MM.1S (cell line): ENCODE measurements around the gene RAB38.

Source experiments
- DNase-seq: peaks from one replicate; pipeline ENCODE4 v3.0.0-alpha.2; 2015
- H2AFZ ChIP-seq: fragments of 300-600 bp; sonication (generic); 2 replicates; pipeline ENCODE4 v1.6.0; 2016; ENCODE audit warnings: antibody characterized with exemption, low read length
- H3F3A ChIP-seq: fragments of 300-600 bp; sonication (generic); 2 replicates; pipeline ENCODE4 v1.6.1; 2016; ENCODE audit warnings: mild to moderate bottlenecking, antibody characterized with exemption, low read length, moderate library complexity, mixed read lengths; ENCODE audit not compliant: insufficient read depth
- H3K27ac ChIP-seq: fragments of 300-600 bp; sonication (generic); 2 replicates; pipeline ENCODE4 v1.5.1; 2016; ENCODE audit warnings: mild to moderate bottlenecking, low read length
- H3K27me3 ChIP-seq: fragments of 300-600 bp; sonication (generic); replicated peaks from 2 replicates; pipeline ENCODE4 v1.6.0; 2016; ENCODE audit warnings: low read length; ENCODE audit not compliant: insufficient read depth
- H3K36me3 ChIP-seq: fragments of 300-600 bp; sonication (generic); replicated peaks from 2 replicates; pipeline ENCODE4 v1.6.1; 2016; ENCODE audit warnings: mild to moderate bottlenecking, low read length, mixed read lengths; ENCODE audit not compliant: insufficient read depth
- H3K4me1 ChIP-seq: fragments of 300-600 bp; sonication (generic); 2 replicates; pipeline ENCODE4 v1.6.1; 2016; ENCODE audit warnings: low read length, mixed read lengths
- H3K4me2 ChIP-seq: fragments of 300-600 bp; sonication (generic); 2 replicates; pipeline ENCODE4 v1.6.0; 2016; ENCODE audit warnings: low read depth, low read length
- H3K4me3 ChIP-seq: fragments of 300-600 bp; sonication (generic); 2 replicates; pipeline ENCODE4 v1.5.1; 2016; ENCODE audit warnings: low read length, mixed read lengths
- H3K79me2 ChIP-seq: fragments of 300-600 bp; sonication (generic); 2 replicates; pipeline ENCODE4 v1.6.1; 2016; ENCODE audit warnings: mixed run types, low read length, mixed read lengths
- H3K9ac ChIP-seq: fragments of 300-600 bp; sonication (generic); 2 replicates; pipeline ENCODE4 v1.6.1; 2016; ENCODE audit warnings: low read length, mixed read lengths
- H3K9me2 ChIP-seq: fragments of 300-600 bp; sonication (generic); replicated peaks from 2 replicates; pipeline ENCODE4 v1.6.1; 2016; ENCODE audit warnings: mild to moderate bottlenecking, low read length, mixed read lengths; ENCODE audit not compliant: insufficient read depth
- H3K9me3 ChIP-seq: fragments of 300-600 bp; sonication (generic); replicated peaks from 2 replicates; pipeline ENCODE4 v1.6.1; 2016; ENCODE audit warnings: mild to moderate bottlenecking, low read length, mixed read lengths; ENCODE audit not compliant: insufficient read depth
- H4K20me1 ChIP-seq: fragments of 300-600 bp; sonication (generic); 2 replicates; pipeline ENCODE4 v1.6.1; 2016; ENCODE audit warnings: mild to moderate bottlenecking, low read length, moderate library complexity, mixed read lengths; ENCODE audit not compliant: insufficient read depth
- EZH2 ChIP-seq: fragments of 300-600 bp; sonication (generic); optimal IDR thresholded peaks from 2 replicates; pipeline ENCODE3; 2017; ENCODE audit warnings: low read depth, mild to moderate bottlenecking, antibody characterized with exemption, low read length, mixed read lengths
- EZH2phosphoT487 ChIP-seq: fragments of 300-600 bp; sonication (generic); IDR thresholded peaks from 2 replicates; pipeline ENCODE4 v1.6.1; 2018; ENCODE audit warnings: antibody characterized with exemption, low read length
- TF ChIP-seq, protein P1 (sequence below): fragments of 300-600 bp; sonication (generic); IDR thresholded peaks from 2 replicates; pipeline ENCODE4 v1.5.1; 2016; ENCODE audit warnings: antibody characterized with exemption, low read length, mixed read lengths

Gene RAB38

GRCh38 chr11:88208745-88209144 lies 33.5 kb upstream of the RAB38 start:
- no peak for TF ChIP-seq EZH2
- TF ChIP-seq, protein P1, sequence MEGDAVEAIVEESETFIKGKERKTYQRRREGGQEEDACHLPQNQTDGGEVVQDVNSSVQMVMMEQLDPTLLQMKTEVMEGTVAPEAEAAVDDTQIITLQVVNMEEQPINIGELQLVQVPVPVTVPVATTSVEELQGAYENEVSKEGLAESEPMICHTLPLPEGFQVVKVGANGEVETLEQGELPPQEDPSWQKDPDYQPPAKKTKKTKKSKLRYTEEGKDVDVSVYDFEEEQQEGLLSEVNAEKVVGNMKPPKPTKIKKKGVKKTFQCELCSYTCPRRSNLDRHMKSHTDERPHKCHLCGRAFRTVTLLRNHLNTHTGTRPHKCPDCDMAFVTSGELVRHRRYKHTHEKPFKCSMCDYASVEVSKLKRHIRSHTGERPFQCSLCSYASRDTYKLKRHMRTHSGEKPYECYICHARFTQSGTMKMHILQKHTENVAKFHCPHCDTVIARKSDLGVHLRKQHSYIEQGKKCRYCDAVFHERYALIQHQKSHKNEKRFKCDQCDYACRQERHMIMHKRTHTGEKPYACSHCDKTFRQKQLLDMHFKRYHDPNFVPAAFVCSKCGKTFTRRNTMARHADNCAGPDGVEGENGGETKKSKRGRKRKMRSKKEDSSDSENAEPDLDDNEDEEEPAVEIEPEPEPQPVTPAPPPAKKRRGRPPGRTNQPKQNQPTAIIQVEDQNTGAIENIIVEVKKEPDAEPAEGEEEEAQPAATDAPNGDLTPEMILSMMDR = no peak
- TF ChIP-seq EZH2phosphoT487 = no peak
- no peaks in the 10 kb centered on the region for H4K20me1 ChIP-seq

DNA sequence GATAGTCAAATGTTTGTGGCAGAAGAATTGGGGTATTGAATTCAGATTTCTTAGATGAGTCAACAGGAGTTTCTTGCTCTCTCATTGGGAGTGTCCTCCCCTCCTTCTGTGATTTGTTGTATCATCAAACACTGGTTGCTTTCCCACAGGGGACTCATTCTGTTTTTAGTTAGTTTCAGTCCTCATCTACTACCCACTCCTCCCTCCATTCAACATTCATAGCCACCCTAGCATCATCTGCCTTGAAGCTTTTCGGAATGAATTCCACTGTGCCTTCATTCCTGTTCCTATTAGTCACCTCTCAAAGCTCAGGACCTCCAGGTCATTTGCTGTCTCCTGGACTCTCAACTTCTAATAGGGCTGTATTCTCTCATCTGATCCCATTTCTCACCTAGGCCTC lies 31.5 kb upstream of the RAB38 start:
- H3K4me2 ChIP-seq = no peak overlapping the region
- no peaks in the 10 kb centered on the region for H3K4me1 ChIP-seq
- H3K9me2 ChIP-seq = no peaks in the 10 kb centered on the region
- no peak overlapping the region for H3K9ac ChIP-seq
- no peaks in the 10 kb centered on the region for H3K9me3 ChIP-seq
- H4K20me1 ChIP-seq = no peaks in the 10 kb centered on the region
- H3K4me3 ChIP-seq = no peak overlapping the region
- no peaks in the 10 kb centered on the region for H3K79me2 ChIP-seq
- H3K36me3 ChIP-seq = no peaks in the 10 kb centered on the region
- no peak overlapping the region for H2AFZ ChIP-seq
- no peaks in the 10 kb centered on the region for H3K27me3 ChIP-seq
- H3K27ac ChIP-seq = no peak overlapping the region
- TF ChIP-seq, protein P1 = no peak
- TF ChIP-seq EZH2phosphoT487 (no peak), EZH2 (no peak)
- DNase-seq = no peak
- H3F3A ChIP-seq = no peaks in the 10 kb centered on the region

More at GRCh38 chr11:88208745-88209144, 33.5 kb upstream of the RAB38 start:
- Histone ChIP-seq H2AFZ (no peak overlapping the region), H3K27ac (no peak overlapping the region), H3K9me3 (no peaks in the 10 kb centered on the region), H3F3A (no peaks in the 10 kb centered on the region), H3K36me3 (no peaks in the 10 kb centered on the region), H3K9ac (no peak overlapping the region), H3K27me3 (no peaks in the 10 kb centered on the region), H3K4me2 (no peak overlapping the region), H3K79me2 (no peaks in the 10 kb centered on the region), H3K9me2 (no peaks in the 10 kb centered on the region), H3K4me1 (no peaks in the 10 kb centered on the region), H3K4me3 (no peak overlapping the region)
- DNase-seq = no peak

DNA sequence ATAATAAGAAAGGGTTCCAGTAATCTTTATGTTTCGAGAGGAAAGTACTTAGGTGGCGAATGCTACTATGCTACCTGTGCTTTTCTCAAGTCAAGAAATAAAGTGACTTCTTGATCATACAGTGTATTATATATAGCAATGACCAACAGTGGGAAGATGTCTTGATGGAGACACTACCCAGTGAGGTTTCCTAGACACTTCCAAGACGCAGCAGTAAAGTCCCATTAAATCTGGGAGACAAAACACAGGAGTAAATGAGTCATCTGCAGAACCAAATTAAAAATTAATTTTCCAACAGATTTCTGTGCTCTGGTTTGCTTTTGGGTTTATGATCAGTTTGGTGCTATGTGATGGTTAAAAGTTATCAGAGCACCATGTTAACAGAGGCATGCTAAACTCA lies 29.1 kb upstream of the RAB38 start:
- Histone ChIP-seq H3K4me3 (no peak overlapping the region), H3K79me2 (no peaks in the 10 kb centered on the region), H3K36me3 (no peaks in the 10 kb centered on the region), H3K27ac (no peak overlapping the region), H3K9me2 (no peaks in the 10 kb centered on the region), H3F3A (no peaks in the 10 kb centered on the region), H2AFZ (no peak overlapping the region), H3K4me2 (no peak overlapping the region), H4K20me1 (no peaks in the 10 kb centered on the region), H3K9me3 (no peaks in the 10 kb centered on the region), H3K27me3 (no peaks in the 10 kb centered on the region), H3K4me1 (no peaks in the 10 kb centered on the region), H3K9ac (no peak overlapping the region)
- no peak for TF ChIP-seq EZH2phosphoT487
- TF ChIP-seq EZH2 = no peak
- TF ChIP-seq, protein P1 = no peak
- no peak for DNase-seq
